ENCODE data around the gene MALL. TPM values are rescaled to one million over a fixed set of nuclear protein-coding genes. Genes with fewer than 3 reads are reported as not detected.

MALL gene
- total and polyA plus RNA-seq, 2 of the 8 experiments (the other 6 are each of a cell fraction or from before 2014, with no cell fraction given): 3.9 to 8.0 TPM

Small RNAs within 50 kb of the gene (microRNA-seq; reads per million reads assigned to microRNA genes)
- gene MIR4267 (ENCODE audit: borderline microRNAs expressed in 2 of 2, borderline number of aligned reads in 2 of 2, borderline replicate concordance in 1 of 2) (0 reads per million in 2 experiments), gene MIR4436B1 (ENCODE audit: borderline microRNAs expressed in 2 of 2, borderline number of aligned reads in 2 of 2, borderline replicate concordance in 1 of 2) (0 reads per million in 2 experiments)

Small RNAs within 50 kb of the gene (small RNA-seq; reads per million reads assigned to genes)
- gene MIR4267 (ENCODE audit: insufficient read depth) (not detected), gene MIR4436B1 (ENCODE audit: insufficient read depth) (not detected)

Other genes starting within 250 kb of the MALL start
- gene LIMS3, start 217.1 kb downstream of the MALL start, total RNA-seq (2021; fragmentation: NEBNext Ultra II Directional; extraction: Animal tissue kit (Norgen Biotek cat#: 25700)): 2.0 and 2.7 TPM in 2 replicates
- gene LIMS3, start 217.1 kb downstream of the MALL start, polyA plus RNA-seq (2011; rRNA removed): not detected in 2 replicates
- 2.8 and 3.3 TPM in 2 replicates for gene NPHP1, start 89.2 kb upstream of the MALL start, total RNA-seq (2021; fragmentation: NEBNext Ultra II Directional; extraction: Animal tissue kit (Norgen Biotek cat#: 25700))
- 0.74 and 1.4 TPM in 2 replicates for gene NPHP1, start 89.2 kb upstream of the MALL start, polyA plus RNA-seq (2011; rRNA removed)
- 38.6 and 46.8 TPM in 2 replicates for gene MTLN, start 96.7 kb upstream of the MALL start, total RNA-seq (2021; fragmentation: NEBNext Ultra II Directional; extraction: Animal tissue kit (Norgen Biotek cat#: 25700))
- 104 and 120 TPM in 2 replicates for gene MTLN, start 96.7 kb upstream of the MALL start, polyA plus RNA-seq (2011; rRNA removed)